Thymus (tissue), 11 donors: ENCODE measurements around the gene TPRG1. TPM values are rescaled to one million over a fixed set of nuclear protein-coding genes. Genes with fewer than 3 reads are reported as not detected.
A peak's percentile ranks its signal among the peaks of the same experiment; 100 is the strongest.

Experiments
- DNase-seq, 9 donors: peaks; one replicate each; pipeline ENCODE4 v3.0.0-alpha.2; 2013; ENCODE audit warnings: low spot score in 9 of 9, low read depth in 6 of 9, missing footprints in 1 of 9
- H3K27ac ChIP-seq, 2 donors: one replicate each; pipeline ENCODE4 v1.5.1; 2013; ENCODE audit warnings: control low read depth in 1 of 2, low read depth in 1 of 2, low read length in 1 of 2, mild to moderate bottlenecking in 1 of 2, moderate library complexity in 1 of 2
- H3K27me3 ChIP-seq, 2 donors: one replicate each; pipeline ENCODE4 v1.5.1; 2013; ENCODE audit warnings: low read length in 1 of 2; ENCODE audit not compliant: control insufficient read depth in 2 of 2, insufficient read depth in 1 of 2
- H3K36me3 ChIP-seq, 2 donors: one replicate each; pipeline ENCODE4 v1.5.1; 2013; ENCODE audit warnings: low read length in 1 of 2, mild to moderate bottlenecking in 1 of 2, moderate library complexity in 1 of 2; ENCODE audit not compliant: control insufficient read depth in 2 of 2, insufficient read depth in 2 of 2
- H3K4me1 ChIP-seq, 2 donors: one replicate each; pipeline ENCODE4 v1.5.1; 2013; ENCODE audit warnings: low read length in 2 of 2; ENCODE audit not compliant: control insufficient read depth in 2 of 2, insufficient read depth in 2 of 2
- H3K4me3 ChIP-seq, 2 donors: one replicate each; pipeline ENCODE4 v1.5.1; 2013; ENCODE audit warnings: low read length in 2 of 2, control low read depth in 1 of 2, mild to moderate bottlenecking in 1 of 2
- H3K9me3 ChIP-seq, 2 donors: one replicate each; pipeline ENCODE4 v1.5.1; 2013; ENCODE audit warnings: low read length in 1 of 2, mild to moderate bottlenecking in 1 of 2; ENCODE audit not compliant: control insufficient read depth in 2 of 2, insufficient read depth in 1 of 2
- WGBS: extraction: QIAGEN DNeasy Blood & Tissue Kit; methylation state at CpG from one replicate; pipeline ENCODE4 v1.1.7; 2013; 5-methylcytosine and 5-hydroxymethylcytosine counted together
- polyA plus RNA-seq: library from polyadenylated mRNA; stranded (reverse); fragments of 200-250 nt; gene quantifications from one replicate; pipeline ENCODE4 v1.2.3, GENCODE V29; 2013
- total RNA-seq: library from RNA; stranded (reverse); fragments of 120-200 nt; gene quantifications from one replicate; pipeline ENCODE4 v1.2.4, GENCODE V29; 2013
- donor health status: healthy.

Gene TPRG1
- total and polyA plus RNA-seq, 2 donors, result 1.8 to 3.2 TPM

GRCh38 chr3:189304465-189305351 is 132.9 kb downstream of the TPRG1 start:
- peaks cover 0 to 2% of the 10 kb centered on the region in 2 donors for H3K9me3 ChIP-seq
- 89% methylated on average over 10 of the region's 10 CpGs for WGBS
- DNase-seq, result peak in 1 of 9 donors; percentile 32
- H3K27me3 ChIP-seq, result no peaks in the 10 kb centered on the region
- H3K27ac ChIP-seq, result peak overlapping the region; percentile 18 to 61
- H3K4me1 ChIP-seq, result no peaks in the 10 kb centered on the region
- no peaks in the 10 kb centered on the region for H3K36me3 ChIP-seq
- H3K4me3 ChIP-seq, result no peak overlapping the region

GRCh38 chr3:189305412-189305811 is 133.6 kb downstream of the TPRG1 start:
- H3K9me3 ChIP-seq, result peaks cover 0 to 2% of the 10 kb centered on the region in 2 donors
- H3K36me3 ChIP-seq, result no peaks in the 10 kb centered on the region
- no peak for DNase-seq
- H3K4me1 ChIP-seq, result no peaks in the 10 kb centered on the region
- WGBS, result 92% methylated on average over 1 of the region's 1 CpG
- no peak overlapping the region for H3K27ac ChIP-seq
- no peaks in the 10 kb centered on the region for H3K27me3 ChIP-seq
- H3K4me3 ChIP-seq, result no peak overlapping the region

- H3K9me3 ChIP-seq, result no peaks in the 10 kb centered on the region
- no peaks in the 10 kb centered on the region for H3K36me3 ChIP-seq
- H3K4me3 ChIP-seq, result no peak overlapping the region
- H3K27ac ChIP-seq, result peak overlapping the region in 1 of 2 donors; percentile 12
- no peaks in the 10 kb centered on the region for H3K27me3 ChIP-seq
- 95% methylated on average over 7 of the region's 7 CpGs for WGBS
- no peak for DNase-seq
- H3K4me1 ChIP-seq, result no peaks in the 10 kb centered on the region
Measured at GRCh38 chr3:189307963-189308362, 136.2 kb downstream of the TPRG1 start.

- Histone ChIP-seq H3K27ac (no peak overlapping the region), H3K4me1 (no peaks in the 10 kb centered on the region), H3K36me3 (no peaks in the 10 kb centered on the region), H3K9me3 (no peaks in the 10 kb centered on the region), H3K4me3 (no peak overlapping the region), H3K27me3 (no peaks in the 10 kb centered on the region)
- no peak for DNase-seq
Measured at GRCh38 chr3:189308608-189309007, 136.8 kb downstream of the TPRG1 start.

GRCh38 chr3:189309400-189309975 is 137.7 kb downstream of the TPRG1 start:
- Histone ChIP-seq H3K27me3 (no peaks in the 10 kb centered on the region), H3K9me3 (no peaks in the 10 kb centered on the region), H3K36me3 (no peaks in the 10 kb centered on the region), H3K4me1 (no peaks in the 10 kb centered on the region), H3K27ac (peak overlapping the region; percentile 11 to 55), H3K4me3 (no peak overlapping the region)
- DNase-seq, result no peak
- WGBS, result 76% methylated on average over 6 of the region's 6 CpGs

GRCh38 chr3:189311521-189311920 is 139.8 kb downstream of the TPRG1 start:
- 95% methylated on average over 2 of the region's 2 CpGs for WGBS
- Histone ChIP-seq H3K4me3 (no peak overlapping the region), H3K36me3 (no peaks in the 10 kb centered on the region), H3K27me3 (no peaks in the 10 kb centered on the region), H3K27ac (no peak overlapping the region), H3K9me3 (no peaks in the 10 kb centered on the region), H3K4me1 (peaks cover 0 to 6% of the 10 kb centered on the region in 2 donors)
- DNase-seq, result no peak

GRCh38 chr3:189312866-189313265 is 141.1 kb downstream of the TPRG1 start:
- DNase-seq, result no peak
- Histone ChIP-seq H3K27me3 (no peaks in the 10 kb centered on the region), H3K27ac (no peak overlapping the region), H3K4me1 (peaks cover 0 to 9% of the 10 kb centered on the region in 2 donors), H3K4me3 (no peak overlapping the region), H3K9me3 (no peaks in the 10 kb centered on the region), H3K36me3 (no peaks in the 10 kb centered on the region)
- WGBS, result 97% methylated on average over 4 of the region's 4 CpGs

- 88% methylated on average over 6 of the region's 6 CpGs for WGBS
- peak overlapping the region in 1 of 2 donors; percentile 52 for H3K27ac ChIP-seq
- DNase-seq, result peak in 1 of 9 donors; percentile 32
Measured at GRCh38 chr3:189316296-189317019, 144.7 kb downstream of the TPRG1 start.

GRCh38 chr3:189317911-189318310 is 146.1 kb downstream of the TPRG1 start:
- Histone ChIP-seq H3K4me3 (no peak overlapping the region), H3K4me1 (peaks cover 0 to 9% of the 10 kb centered on the region in 2 donors), H3K36me3 (no peaks in the 10 kb centered on the region), H3K27me3 (no peaks in the 10 kb centered on the region), H3K27ac (no peak overlapping the region), H3K9me3 (no peaks in the 10 kb centered on the region)
- DNase-seq, result no peak
- WGBS, result 98% methylated on average over 3 of the region's 3 CpGs

More at GRCh38 chr3:189316296-189317019, 144.7 kb downstream of the TPRG1 start:
- H3K27me3 ChIP-seq, result no peaks in the 10 kb centered on the region
- H3K4me1 ChIP-seq, result peaks cover 0 to 9% of the 10 kb centered on the region in 2 donors
- H3K36me3 ChIP-seq, result no peaks in the 10 kb centered on the region
- no peaks in the 10 kb centered on the region for H3K9me3 ChIP-seq
- H3K4me3 ChIP-seq, result no peak overlapping the region
